ENCODE data around the gene SCN5A. TPM values are rescaled to one million over a fixed set of nuclear protein-coding genes. Genes with fewer than 3 reads are reported as not detected.

The SCN5A gene
- total and polyA plus RNA-seq, 2 of the 4 experiments (the other 2 are of a cell fraction), result 1.9 to 2.0 TPM

DNA sequence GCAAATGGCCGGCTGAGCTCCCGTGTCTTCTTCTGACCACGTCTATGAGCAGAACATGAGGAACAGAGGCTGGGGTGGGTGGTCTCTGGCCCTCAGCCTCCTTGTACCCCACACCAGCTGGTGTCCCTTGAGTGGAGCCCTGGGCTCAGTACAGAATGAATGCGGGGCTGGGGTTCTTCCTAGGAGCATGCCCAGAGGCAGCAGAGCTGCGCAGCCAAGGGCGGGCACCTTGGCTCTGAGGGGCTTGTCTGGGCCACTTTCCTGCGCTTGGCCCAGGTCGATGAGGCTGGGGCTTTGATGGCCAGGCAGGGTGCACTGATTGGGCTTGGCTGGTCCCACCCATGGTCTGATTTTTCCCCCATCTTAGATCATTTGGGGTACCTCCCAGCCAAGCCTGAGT, 6.4 kb downstream of the SCN5A start:
- H3K4ac ChIP-seq (ENCODE audit: low read depth, low read length), result no peak overlapping the region
- no peak for ATAC-seq (ENCODE audit: low read depth)
- in situ Hi-C loops (cut with MboI; ENCODE audit: low sequenced_read_pairs), result no loop called here
- H3K27ac ChIP-seq (ENCODE audit: insufficient read depth, low read length), result no peak overlapping the region
- H3K18ac ChIP-seq (ENCODE audit: low read depth, low read length), result no peak overlapping the region
- H3K36me3 ChIP-seq (ENCODE audit: control insufficient read depth, insufficient read depth, low read length), result no peaks in the 10 kb centered on the region
- H4K20me1 ChIP-seq (ENCODE audit: insufficient read depth, low read length), result peaks cover 6% of the 10 kb centered on the region; the same call in 1 of the 2 replicates
- intact Hi-C loops (cut with micrococcal nuclease), result no loop called here
- no peak overlapping the region for H3K14ac ChIP-seq (replicated peaks; ENCODE audit: low read depth, low read length)
- no peak overlapping the region for H3K9ac ChIP-seq (ENCODE audit: low read depth, low read length)
- no peak overlapping the region for H4K5ac ChIP-seq (ENCODE audit: low read depth, low read length)
- dilution Hi-C loops (cut with HindIII; ENCODE audit: low sequenced_read_pairs, unreplicated experiment), result no loop called here
- H3K79me1 ChIP-seq (ENCODE audit: low read depth in 1 of 2, low read length in 2 of 2), result peaks cover 0 to 2% of the 10 kb centered on the region in 2 experiments; a peak in 2 of 4 replicates
- H2AFZ ChIP-seq (replicated peaks; ENCODE audit: low read length, poor library complexity), result no peak overlapping the region
- H2BK15ac ChIP-seq (ENCODE audit: low read depth, low read length), result no peak overlapping the region
- DNase-seq, result no peak
- H3K23ac ChIP-seq (ENCODE audit: low read depth, low read length), result no peak overlapping the region
- no peak overlapping the region for H3K4me3 ChIP-seq (ENCODE audit: insufficient read depth, low read depth, low read length)
- H3K27me3 ChIP-seq (ENCODE audit: control insufficient read depth, insufficient read depth, low read length), result no peaks in the 10 kb centered on the region; the same call in 1 of the 2 replicates
- ChIA-PET POLR2A (ENCODE audit: unreplicated experiment) (no interaction called here), CTCF (interaction anchor here (0.7 kb wide), 1 partner anchor 15 kb away, joined by 3 read pairs; no protein-coding TSS in a partner anchor)
- no TSS peak for BruUV-seq (replicated peaks)
- H2BK20ac ChIP-seq (ENCODE audit: low read depth, low read length), result no peak overlapping the region
- H2BK5ac ChIP-seq (ENCODE audit: low read depth, low read length, poor library complexity, severe bottlenecking), result no peak overlapping the region
- H3K56ac ChIP-seq (ENCODE audit: extremely low read depth, insufficient read depth, low read length), result no peak overlapping the region
- no peak overlapping the region for H4K8ac ChIP-seq (ENCODE audit: low read depth in 2 of 2, low read length in 2 of 2)
- H3K9me3 ChIP-seq (ENCODE audit: control insufficient read depth, insufficient read depth, low read length), result no peaks in the 10 kb centered on the region
- H2AK9ac ChIP-seq (replicated peaks; ENCODE audit: low read depth, low read length, poor library complexity), result no peak overlapping the region
- no peak overlapping the region for H2AK5ac ChIP-seq (ENCODE audit: low read depth, low read length)
- H2BK120ac ChIP-seq (ENCODE audit: low read depth, low read length), result no peak overlapping the region
- H4K91ac ChIP-seq (ENCODE audit: insufficient read depth, low read depth, low read length), result no peak overlapping the region
- no peak overlapping the region for H3K4me2 ChIP-seq (ENCODE audit: low read depth, low read length)
- H3K9me1 ChIP-seq (ENCODE audit: insufficient read depth, low read length), result no peaks in the 10 kb centered on the region; the same call in 1 of the 2 replicates
- WGBS, 2 experiments (ENCODE audit: extremely low coverage in 2 of 2, insufficient read length in 1 of 2), result 80% methylated on average over 4 of the region's 8 CpGs; no CpG with 5 or more reads in 1 of the 2 experiments
- H3K4me1 ChIP-seq (ENCODE audit: control insufficient read depth, insufficient read depth, low read length), result no peaks in the 10 kb centered on the region
- TF ChIP-seq RAD21 (IDR thresholded peaks at IDR 0.05; ENCODE audit: low read length) (no peak), CHD1 (IDR thresholded peaks at IDR 0.05; ENCODE audit: low read depth, low read length) (no peak), RFX5 (IDR thresholded peaks at IDR 0.05; ENCODE audit: low read depth, low read length) (no peak), FOS (IDR thresholded peaks at IDR 0.05; ENCODE audit: low read depth, low read length) (no peak), MXI1 (IDR thresholded peaks at IDR 0.05; ENCODE audit: borderline replicate concordance, low read depth, low read length) (no peak), RCOR1 (IDR thresholded peaks at IDR 0.05; ENCODE audit: insufficient replicate concordance, low read length) (no peak), POLR2A (IDR thresholded peaks at IDR 0.05; ENCODE audit: low read depth, low read length) (no peak), SMC3 (IDR thresholded peaks at IDR 0.05; ENCODE audit: low read depth, low read length) (no peak), MAFK (IDR thresholded peaks at IDR 0.05; ENCODE audit: low read depth, low read length) (no peak), BHLHE40 (IDR thresholded peaks at IDR 0.05; ENCODE audit: low read depth, low read length) (no peak), MAZ (IDR thresholded peaks at IDR 0.05; ENCODE audit: borderline replicate concordance, low read depth, low read length) (no peak), CEBPB (IDR thresholded peaks at IDR 0.05; ENCODE audit: low read depth, low read length) (no peak), NFE2L2 (IDR thresholded peaks at IDR 0.05; ENCODE audit: low read depth, low read length) (no peak)
- TF ChIP-seq, protein P1, sequence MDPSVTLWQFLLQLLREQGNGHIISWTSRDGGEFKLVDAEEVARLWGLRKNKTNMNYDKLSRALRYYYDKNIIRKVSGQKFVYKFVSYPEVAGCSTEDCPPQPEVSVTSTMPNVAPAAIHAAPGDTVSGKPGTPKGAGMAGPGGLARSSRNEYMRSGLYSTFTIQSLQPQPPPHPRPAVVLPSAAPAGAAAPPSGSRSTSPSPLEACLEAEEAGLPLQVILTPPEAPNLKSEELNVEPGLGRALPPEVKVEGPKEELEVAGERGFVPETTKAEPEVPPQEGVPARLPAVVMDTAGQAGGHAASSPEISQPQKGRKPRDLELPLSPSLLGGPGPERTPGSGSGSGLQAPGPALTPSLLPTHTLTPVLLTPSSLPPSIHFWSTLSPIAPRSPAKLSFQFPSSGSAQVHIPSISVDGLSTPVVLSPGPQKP (IDR thresholded peaks at IDR 0.05; ENCODE audit: borderline replicate concordance, low read depth, low read length), result no peak
- TF ChIP-seq, protein P2, sequence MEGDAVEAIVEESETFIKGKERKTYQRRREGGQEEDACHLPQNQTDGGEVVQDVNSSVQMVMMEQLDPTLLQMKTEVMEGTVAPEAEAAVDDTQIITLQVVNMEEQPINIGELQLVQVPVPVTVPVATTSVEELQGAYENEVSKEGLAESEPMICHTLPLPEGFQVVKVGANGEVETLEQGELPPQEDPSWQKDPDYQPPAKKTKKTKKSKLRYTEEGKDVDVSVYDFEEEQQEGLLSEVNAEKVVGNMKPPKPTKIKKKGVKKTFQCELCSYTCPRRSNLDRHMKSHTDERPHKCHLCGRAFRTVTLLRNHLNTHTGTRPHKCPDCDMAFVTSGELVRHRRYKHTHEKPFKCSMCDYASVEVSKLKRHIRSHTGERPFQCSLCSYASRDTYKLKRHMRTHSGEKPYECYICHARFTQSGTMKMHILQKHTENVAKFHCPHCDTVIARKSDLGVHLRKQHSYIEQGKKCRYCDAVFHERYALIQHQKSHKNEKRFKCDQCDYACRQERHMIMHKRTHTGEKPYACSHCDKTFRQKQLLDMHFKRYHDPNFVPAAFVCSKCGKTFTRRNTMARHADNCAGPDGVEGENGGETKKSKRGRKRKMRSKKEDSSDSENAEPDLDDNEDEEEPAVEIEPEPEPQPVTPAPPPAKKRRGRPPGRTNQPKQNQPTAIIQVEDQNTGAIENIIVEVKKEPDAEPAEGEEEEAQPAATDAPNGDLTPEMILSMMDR (conservative IDR thresholded peaks at IDR 0.05; ENCODE audit: low read depth, low read length), result no peak
- TF ChIP-seq, protein P3, sequence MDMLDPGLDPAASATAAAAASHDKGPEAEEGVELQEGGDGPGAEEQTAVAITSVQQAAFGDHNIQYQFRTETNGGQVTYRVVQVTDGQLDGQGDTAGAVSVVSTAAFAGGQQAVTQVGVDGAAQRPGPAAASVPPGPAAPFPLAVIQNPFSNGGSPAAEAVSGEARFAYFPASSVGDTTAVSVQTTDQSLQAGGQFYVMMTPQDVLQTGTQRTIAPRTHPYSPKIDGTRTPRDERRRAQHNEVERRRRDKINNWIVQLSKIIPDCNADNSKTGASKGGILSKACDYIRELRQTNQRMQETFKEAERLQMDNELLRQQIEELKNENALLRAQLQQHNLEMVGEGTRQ (IDR thresholded peaks at IDR 0.05; ENCODE audit: low read depth, low read length), result no peak

Data from IMR-90 (cell line).